Daoy (cell line): ENCODE data around the gene ABLIM3. TPM values are rescaled to one million over a fixed set of nuclear protein-coding genes. Genes with fewer than 3 reads are reported as not detected.
A peak's percentile ranks its signal among the peaks of the same experiment; 100 is the strongest.

Experiments
- DNase-seq: peaks from one replicate; pipeline ENCODE4 v3.0.0-alpha.2; 2015; ENCODE audit warnings: low read depth
- total RNA-seq: library from RNA; depleted of rRNA; stranded (reverse); fragments of >200 nt; shearing (Covaris generic); gene quantifications from 2 replicates; pipeline ENCODE4 v1.2.3, GENCODE V29; 2014

The ABLIM3 gene
- total RNA-seq, 1 experiment from 2014 or later, result 10.6 TPM

DNA sequence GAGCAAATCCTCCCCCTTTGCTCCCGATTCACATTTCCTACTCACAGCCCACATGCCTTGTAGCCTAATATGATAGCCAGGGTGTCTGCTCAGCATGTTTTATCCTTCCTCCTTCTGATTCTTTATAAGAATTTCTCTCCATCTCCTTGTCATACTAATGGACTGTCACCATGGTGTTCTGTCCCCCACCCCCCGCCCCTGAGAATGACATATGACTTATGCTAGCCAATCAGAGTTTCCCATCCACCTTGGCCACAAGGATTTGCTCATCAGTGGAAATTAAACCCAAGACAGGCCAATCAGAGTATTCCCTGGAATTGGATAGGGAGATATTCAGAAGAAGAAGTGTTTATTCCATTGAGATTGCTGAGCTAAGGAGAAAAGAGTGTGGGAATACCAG is 16.0 kb downstream of the ABLIM3 start:
- DNase-seq, result no peak

DNA sequence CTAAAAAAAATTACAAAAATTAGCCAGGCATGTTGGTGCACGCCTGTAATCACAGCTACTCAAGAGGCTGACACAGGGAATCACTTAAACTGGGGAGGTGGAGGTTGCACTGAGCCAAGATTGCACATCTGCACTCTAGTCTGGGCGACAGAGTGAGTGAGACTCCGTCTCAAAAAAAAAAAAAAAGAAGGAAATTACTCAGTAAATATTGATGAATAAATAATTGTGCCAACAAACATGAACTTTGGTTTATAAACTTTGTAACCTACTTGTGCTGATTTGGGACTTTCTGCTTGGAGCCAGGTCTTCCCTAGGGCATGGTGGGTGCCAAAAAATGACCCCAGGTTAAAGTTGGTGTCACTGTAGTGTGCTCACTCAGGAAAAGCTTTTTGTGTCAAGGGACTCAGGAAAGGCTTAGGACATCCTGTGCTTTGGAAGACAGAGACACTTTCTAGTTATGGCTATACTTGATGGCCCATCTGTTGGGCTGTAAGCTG is 19.0 kb downstream of the ABLIM3 start:
- no peak for DNase-seq

DNA sequence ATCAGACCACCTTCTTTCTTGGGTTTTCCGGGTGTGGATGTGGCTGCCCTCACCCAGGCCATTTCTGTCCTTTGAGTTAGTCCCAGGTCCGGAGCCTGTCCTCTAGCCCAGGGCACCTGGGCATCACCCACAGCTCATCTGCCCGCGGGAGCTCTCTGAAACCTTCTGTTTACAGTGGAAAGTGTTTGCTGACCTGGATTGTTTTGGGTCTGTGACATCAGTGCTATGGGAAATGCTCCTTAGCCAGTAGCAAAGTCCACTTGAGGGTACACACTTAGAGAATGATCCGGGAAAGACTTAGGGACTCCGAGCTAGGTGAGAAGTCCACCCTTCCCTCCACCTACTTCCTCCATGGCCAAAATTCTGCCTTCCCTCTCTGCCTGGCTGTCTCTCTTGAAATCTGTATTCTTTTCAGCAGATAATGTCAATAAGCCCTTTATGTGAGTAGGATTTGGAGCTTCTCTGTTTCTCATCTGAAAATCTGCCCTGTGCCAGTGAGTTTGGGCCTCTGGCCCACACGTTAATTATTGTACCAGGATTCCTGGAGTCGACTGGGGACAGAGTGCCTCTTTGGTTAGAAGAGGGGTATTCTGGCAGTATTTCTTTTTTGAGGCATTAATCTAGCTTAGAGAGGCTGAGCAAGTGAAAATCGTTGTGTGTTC is 19.9 kb downstream of the ABLIM3 start:
- no peak for DNase-seq

DNA sequence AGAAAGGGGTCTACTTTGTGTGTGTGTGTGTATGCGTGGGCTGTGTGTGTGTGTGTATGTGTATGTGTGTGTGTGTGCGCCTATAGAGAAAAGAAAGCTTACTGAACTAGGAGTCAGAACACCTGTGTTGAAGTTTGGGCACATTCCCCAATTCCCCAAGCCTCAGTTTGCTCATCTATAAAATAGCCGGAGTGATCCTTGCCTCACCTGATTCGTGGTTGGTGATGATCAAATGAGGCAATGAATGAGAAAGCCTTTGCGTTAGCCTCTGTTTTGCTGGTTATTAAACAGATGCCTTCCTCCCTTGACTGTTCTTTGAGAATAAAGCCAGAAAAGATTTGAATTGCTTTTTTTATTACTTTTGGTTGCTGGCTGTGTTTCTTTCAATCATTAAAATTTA is 20.6 kb downstream of the ABLIM3 start:
- no peak for DNase-seq

DNA sequence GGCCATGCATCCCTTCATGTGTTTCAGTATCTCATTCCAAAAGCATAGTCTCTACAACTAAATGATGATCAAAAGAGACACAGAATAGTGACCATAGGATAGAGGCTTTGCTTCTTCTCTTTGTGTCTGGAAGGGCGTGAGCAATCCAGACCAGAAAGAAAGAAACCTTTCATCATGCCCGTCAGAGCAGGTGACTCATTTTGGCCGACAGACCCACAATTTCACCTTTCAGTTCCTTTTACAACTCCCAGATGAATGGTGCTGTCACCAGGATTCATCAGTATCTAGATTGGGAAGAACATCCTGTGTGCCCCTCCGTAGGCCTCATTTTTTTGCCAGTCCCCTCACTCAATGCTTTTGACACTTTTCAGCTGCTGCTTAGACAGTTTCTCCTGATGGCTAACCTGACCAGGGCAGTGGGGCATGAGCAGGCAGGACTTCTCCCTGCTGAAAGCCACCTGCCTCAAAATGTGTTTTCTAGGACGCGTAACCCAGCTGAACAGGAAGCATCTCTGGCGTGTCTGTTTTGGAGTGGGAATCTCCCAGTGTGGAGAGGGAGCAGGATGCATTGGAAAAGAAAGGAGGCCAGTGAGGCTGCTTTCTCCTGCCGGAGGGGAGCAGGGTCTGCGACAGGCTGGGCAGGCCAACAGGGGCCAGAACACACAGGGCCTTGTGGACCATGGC is 21.2 kb downstream of the ABLIM3 start:
- peak; percentile 76 for DNase-seq

DNA sequence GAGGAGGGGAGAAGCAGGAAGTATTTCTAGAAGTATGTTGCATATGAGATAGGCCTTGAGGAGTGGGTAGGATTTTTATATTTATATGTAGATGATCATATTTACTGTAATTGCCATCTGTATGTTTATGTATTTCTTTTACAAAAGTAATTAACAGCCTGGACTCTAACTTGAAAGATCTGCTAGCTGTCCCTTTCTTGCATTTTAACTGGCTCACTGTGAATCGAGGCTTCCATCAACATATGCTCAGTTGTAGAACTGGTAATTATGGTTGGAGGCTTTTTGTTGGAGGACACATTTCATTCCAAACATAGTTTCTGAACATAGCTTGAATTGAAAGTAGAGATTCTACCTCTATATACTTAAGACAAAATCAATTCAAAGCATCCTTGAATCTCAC is 23.4 kb downstream of the ABLIM3 start:
- DNase-seq, result no peak

DNA sequence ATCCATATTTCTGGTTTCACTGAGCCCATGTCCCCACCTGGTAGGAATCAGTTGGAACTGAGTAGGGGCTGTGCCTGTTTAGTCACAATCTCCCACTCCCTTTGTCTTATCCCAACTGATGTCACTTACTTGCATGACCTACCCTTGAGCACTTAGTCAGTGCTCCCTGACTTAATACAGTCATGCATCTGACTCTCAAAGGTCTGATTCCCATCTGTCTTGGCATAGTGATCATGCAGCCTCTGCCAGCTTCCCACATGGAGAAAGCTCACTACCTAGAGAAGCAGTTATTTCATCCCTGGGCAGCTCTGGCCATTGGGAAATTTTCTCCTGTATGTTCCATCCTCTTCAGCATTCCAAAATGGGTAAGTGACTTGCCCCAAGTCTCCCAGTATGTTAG is 24.8 kb downstream of the ABLIM3 start:
- DNase-seq, result peak; percentile 55

DNA sequence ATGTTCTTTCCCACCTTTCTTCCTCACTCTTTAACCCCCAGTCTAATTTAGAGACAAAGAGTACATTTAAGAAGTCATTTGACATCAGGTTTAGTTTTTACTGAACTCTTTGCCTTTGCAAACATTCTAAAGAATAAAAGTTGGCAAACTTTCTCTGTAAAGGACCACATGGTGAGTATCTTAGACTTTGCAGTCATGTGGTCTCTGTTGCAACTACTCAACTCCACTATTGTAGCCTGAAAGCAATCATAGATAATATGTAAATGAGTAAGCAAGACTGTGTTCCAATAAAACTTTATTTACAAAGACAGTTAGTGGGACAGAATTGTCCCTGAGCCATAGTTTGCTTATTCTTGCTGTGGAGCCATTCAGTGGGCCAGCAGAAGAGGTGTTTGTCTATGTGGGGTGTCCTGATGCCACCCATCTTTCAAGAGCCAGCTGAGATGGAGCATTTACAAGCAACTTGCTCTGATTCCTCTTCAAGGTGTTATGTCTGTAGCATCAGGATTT is 25.4 kb downstream of the ABLIM3 start:
- no peak for DNase-seq

DNA sequence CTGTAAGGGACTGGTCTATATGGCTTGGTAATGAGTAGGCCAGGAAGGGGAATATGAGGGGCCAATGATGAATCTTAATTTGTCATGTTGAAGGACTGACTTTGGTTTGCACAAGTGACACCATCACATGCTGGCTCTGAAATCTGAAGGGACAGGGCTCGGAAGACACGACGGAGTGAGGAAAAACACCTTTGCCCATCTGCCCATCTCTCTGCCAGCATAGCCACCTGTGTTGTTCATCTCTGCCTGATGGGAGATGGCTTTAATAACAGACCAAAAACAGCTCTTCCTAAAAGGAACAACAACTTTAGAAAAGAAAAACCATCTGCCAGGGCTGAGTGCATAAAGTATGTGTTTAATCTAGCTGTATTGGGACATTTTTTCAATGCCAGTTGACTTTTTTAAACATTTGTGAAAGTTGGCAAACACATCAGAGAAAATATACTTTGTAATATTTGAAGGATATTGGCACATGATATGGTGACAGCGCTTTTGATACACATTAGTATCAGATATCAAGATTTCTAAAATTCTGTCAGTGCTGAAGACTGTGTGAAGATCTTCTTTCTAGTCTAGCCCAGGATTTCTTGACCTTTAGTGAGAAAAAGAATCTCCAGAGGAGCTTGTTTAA is 27.1 kb downstream of the ABLIM3 start:
- no peak for DNase-seq

DNA sequence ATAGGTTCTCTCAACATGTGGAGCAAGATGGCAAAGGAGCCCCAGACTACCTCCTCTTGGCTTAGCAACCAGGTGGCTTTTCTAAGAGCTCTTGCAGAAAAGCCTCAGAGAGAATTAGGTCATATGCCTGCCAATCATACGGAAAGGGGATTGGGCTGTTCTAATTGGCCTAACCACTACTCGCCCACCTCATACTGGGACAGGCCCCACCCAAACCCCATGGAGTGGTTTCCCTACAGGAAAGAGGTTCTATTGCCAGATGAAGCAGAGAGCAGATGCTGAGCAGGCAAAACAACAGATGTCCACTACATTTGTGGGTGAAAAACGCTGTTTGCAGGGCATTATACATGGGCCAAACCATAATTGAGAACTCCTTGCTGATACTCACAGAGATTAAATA is 29.0 kb downstream of the ABLIM3 start:
- peak; percentile 81 for DNase-seq

DNA sequence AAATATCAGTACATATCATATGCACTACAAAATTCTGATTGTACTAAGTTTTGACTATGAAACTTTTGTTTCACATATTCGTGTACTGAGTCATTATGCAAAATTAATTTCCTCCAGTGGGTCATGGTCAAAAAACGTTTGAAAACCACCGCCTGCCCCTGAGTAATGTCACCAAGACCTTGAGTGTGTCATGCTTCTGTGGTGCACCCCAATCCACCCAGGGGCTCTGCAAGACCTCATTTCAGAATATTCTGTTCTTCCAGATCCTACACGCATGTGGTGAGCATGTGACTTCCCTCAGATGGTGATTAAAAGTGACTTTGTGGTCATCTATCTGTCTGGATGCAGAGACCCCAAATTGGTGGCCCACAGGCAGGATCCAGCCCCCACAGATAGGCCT is 31.0 kb downstream of the ABLIM3 start:
- DNase-seq, result peak; percentile 90

DNA sequence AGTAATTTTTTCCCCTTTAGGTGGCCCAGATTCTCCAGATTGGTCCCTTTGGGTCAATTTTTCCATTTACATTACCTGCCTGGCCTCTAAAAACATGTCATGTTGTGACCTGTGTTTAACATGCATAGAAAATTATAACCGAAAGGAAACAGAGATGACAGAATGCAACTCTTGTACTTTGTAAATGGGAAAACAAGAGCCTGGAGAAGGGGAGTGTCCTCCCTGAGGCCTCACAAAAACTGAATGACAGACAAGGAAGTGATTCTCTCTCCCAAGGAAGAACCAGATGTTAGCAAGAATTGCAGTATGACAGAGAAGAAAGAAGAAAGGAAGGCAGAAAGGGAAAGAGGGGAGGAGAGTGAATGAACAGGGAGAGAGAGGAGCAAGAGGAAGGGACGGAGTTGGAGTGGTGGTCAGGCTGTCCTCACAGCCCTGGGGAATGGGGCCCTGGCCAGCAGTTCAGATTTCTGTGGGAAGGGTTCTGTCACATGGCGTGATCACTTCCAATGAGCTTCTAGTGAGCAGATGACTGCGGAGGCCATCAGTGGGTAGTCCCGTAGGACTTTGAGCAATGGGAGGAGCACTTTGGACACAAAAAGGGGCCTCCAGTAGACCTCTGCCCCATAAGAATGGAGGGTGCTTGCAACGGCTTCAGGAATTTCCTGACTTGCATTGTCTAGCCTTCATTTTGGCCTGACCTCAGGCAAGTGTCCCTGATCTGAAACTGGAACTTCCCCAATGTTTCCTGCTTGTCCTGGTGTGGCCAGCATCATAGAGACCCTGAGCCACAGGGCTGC is 31.6 kb downstream of the ABLIM3 start:
- no peak for DNase-seq

DNA sequence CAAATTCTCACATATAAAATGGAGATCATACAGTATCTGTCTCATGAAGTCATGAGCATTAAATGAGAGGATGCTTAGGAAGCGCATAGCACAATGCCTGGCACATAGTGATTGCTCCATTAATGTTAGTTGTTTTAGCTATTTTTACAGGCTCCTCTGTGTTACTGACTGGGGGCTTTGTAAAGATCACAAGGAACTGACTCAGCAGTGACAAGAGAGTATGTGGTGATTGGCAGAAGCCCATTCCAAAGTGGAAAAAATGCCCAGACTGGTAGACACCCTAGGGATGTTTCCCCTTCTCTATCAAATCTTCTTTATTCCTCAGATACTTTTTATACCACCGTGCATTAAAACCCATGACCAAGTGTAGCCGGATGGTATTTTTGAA is 33.5 kb downstream of the ABLIM3 start:
- peak; percentile 44 for DNase-seq

DNA sequence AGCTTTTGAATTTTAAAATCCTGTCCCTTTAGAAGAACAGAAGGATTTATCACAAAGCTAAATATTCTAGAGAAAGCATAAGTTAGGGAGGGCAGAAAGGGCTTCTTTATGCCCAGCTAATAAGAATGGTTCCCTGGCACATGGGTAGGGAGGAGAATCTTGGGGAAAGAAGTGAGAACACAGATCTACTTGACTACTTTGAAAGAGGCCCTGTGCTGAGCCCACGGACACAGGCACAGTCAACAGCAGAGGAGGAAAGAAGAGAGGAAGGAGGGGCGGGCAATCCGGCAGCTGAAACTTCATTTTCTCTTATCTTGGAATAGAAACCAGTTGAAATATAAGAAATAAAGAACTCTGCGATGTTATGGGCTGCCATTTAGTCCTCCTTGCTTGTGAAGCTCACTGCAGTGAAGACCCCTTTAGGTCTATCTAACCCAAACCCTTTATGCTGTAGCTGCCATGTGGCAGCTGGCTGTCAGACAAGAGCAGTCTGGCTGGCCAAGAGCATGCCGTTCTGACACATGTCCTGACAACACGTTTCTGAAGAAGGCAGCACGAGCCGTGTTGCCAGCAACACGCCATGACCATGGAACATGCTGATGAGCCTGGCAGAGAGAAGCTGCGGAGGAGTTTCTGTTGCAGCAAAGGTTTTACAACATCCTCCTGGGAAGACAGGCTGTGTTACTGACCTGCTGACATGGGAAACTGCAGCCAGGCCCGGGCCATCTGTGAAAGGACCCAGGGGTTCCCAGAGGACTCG is 34.2 kb downstream of the ABLIM3 start:
- DNase-seq, result peak; percentile 14

DNA sequence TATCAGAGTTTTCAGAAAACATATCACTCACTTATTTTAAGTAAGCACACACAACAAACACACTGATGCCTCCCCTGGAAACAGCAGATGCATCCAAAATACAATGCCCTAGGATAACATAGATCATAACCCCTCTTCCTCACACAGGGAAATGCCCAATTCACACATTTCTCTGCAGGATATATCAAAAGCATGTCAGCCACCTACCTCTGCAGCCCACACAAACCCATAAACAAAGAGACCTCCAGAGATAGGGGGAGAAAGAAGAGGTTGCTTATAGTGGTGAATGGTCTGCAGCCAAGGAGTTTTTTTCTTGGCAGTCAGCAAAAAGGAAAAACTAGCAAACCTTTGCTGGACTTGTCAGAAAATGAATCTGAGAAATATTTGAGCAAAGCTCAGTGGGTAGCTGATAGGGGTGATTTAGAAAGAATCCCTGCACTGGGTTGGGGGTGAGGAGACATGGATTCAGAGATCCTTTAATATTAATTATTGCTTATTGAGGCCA is 36.1 kb downstream of the ABLIM3 start:
- no peak for DNase-seq

DNA sequence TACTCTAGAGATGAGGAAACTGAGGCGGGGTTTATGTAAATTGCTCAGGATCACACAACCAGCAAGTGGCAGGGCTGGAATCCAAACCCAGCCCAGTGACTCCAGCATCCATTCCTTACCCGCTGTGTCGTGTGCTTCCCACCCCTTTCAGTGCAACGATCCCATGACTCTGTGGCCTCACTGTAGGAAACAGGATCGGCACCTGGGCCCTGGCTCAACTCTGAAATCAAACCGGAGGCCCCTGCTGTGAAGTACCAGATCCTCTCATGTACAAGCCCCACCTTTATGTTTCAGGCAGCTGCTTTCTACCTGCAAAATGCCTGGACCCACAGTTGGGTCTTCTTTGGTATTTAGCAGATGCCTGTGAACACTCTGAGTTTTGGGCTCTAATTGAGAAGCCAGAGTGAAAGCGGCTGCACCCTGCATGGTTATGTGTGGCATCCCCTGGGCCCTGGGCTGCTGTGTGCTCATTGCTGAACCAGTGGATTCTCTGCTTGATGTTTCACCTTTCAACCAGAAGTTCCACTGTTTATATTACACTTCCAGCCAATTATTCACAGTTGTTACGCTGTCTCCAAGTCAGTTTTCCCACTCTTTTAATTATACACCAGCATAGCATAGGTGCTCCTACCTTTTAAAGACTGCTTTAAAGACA is 36.7 kb downstream of the ABLIM3 start:
- peak; percentile 55 for DNase-seq

DNA sequence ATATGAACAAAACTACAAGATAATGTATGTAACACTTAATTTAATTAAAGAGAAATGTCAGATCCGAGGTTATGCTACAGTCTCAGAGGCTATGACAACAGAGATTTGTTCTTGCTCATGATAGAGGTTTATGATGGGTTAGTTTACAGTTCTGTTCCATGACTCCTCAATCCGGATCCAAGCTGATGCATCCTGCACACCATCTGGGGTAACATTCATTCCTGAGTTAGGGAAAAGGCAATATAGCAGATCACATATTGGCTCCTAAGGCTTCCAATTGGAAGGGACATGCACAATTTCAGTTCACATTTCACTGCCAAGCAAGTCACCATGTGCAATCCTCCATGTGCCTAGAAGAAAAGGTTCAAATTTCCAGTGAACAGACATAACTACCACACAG is 40.4 kb downstream of the ABLIM3 start:
- DNase-seq, result no peak

DNA sequence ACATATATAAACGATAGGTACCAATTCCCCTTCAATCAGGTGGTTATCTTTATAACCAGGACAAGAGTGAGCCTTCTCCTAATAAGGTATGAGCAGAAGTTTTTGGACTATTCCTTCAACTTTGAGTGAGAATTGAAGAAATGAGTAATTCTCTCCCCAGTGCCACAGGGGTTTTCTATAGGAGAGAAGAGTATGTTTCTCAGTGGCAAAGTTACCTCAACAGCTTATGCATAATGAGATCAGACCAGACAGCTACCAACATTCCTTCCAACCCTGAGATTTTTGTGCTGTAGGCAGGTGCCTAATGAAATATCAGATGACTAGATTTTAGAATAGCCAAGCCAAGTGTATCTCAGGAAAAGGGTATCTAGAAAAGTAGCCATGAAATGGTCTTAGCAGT is 40.9 kb downstream of the ABLIM3 start:
- no peak for DNase-seq

DNA sequence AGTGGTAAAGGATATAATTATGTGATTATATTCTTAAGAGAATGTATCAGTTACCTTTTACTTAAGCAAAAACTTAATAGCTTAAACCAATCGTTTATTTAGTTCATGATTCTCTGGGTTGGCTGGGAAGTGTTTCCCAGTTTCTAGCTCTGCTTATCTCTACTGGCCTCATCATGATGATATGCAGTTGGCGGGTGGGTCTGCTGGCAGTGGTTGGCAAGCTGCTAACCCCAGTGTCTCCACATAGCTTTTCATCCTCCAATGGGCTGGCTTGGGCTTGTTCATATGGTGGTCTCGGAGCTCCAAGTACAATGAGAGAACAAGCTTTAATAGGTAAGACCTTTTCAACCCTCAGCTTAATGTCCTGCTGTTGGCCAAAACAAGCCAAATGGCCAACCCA is 43.8 kb downstream of the ABLIM3 start:
- no peak for DNase-seq

DNA sequence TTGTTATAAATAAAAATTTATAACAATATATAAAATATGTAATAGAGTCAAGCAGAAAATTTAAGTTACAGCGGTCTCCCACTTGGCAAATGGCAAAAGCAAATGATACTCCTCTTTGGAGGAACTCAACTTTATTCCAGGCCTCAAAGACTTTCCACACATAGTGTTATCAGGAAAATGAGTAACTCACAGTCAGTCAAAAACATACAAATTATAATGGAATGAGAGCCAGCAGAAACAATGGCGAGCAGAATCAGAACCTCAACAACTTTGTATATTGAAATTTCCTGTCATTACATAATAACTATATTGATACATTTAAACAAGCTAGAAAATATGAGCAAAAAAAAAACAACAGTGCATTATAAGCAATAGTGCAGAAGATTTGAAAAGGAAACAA is 45.2 kb downstream of the ABLIM3 start:
- no peak for DNase-seq

DNA sequence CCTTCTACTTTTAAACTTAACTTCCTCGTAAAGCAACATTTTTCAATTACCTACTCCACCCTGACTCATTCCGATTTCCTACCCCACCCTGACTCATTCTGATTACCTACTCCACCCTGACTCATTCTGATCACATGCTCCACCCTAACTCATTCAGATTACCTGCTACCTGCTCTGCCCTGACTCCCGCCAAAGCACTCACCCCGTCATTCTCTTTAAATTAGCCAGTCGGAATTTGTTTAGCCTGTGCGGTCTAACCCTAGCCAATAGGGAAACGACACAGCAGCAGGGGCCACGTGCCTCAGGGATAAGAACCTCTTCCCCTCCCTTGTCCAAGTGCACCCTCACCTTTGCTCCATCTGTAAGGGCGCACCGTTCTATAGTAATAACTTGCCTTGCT is 46.3 kb downstream of the ABLIM3 start:
- DNase-seq, result peak; percentile 59
